H9 (cell line): ENCODE measurements around the gene IL1RAP. TPM values are rescaled to one million over a fixed set of nuclear protein-coding genes. Genes with fewer than 3 reads are reported as not detected.

Experiments
- DNase-seq: peaks from one replicate; pipeline ENCODE4 v3.0.0-alpha.2; 2017
- H2AFZ ChIP-seq: one replicate; pipeline ENCODE4 v1.6.1; 2013; ENCODE audit warnings: mild to moderate bottlenecking, low read length, control low read depth, moderate library complexity
- H2AK5ac ChIP-seq: 2 replicates; pipeline ENCODE4 v1.6.1; 2013; ENCODE audit warnings: low read length, control low read depth, mixed read lengths; ENCODE audit not compliant: insufficient read length
- H2BK120ac ChIP-seq: one replicate; pipeline ENCODE4 v1.6.1; 2013; ENCODE audit warnings: low read depth, mild to moderate bottlenecking, low read length, control low read depth, inconsistent platforms; ENCODE audit not compliant: poor library complexity, severe bottlenecking
- H2BK12ac ChIP-seq: 2 replicates; pipeline ENCODE4 v1.6.1; 2013; ENCODE audit warnings: low read length, control low read depth, mixed read lengths, low read depth; ENCODE audit not compliant: insufficient read length
- H2BK15ac ChIP-seq: 2 replicates; pipeline ENCODE4 v1.6.1; 2013; ENCODE audit warnings: low read depth, low read length, control low read depth
- H2BK20ac ChIP-seq: one replicate; pipeline ENCODE4 v1.6.1; 2013; ENCODE audit warnings: low read depth, mild to moderate bottlenecking, low read length, control low read depth, inconsistent platforms; ENCODE audit not compliant: poor library complexity, severe bottlenecking
- H2BK5ac ChIP-seq: 2 replicates; pipeline ENCODE4 v1.6.1; 2013; ENCODE audit warnings: low read length, control low read depth, mixed read lengths; ENCODE audit not compliant: insufficient read length
- H3K14ac ChIP-seq: 2 replicates; pipeline ENCODE4 v1.6.1; 2013; ENCODE audit warnings: low read length, control low read depth; ENCODE audit not compliant: insufficient read depth
- H3K18ac ChIP-seq: 2 replicates; pipeline ENCODE4 v1.6.1; 2013; ENCODE audit warnings: low read depth, mild to moderate bottlenecking, mixed read lengths, low read length, control low read depth; ENCODE audit not compliant: insufficient read length
- H3K23ac ChIP-seq: 2 replicates; pipeline ENCODE4 v1.6.1; 2013; ENCODE audit warnings: low read length, control low read depth, mixed read lengths, low read depth; ENCODE audit not compliant: insufficient read length
- H3K23me2 ChIP-seq: 2 replicates; pipeline ENCODE4 v1.6.1; 2013; ENCODE audit warnings: low read depth, mild to moderate bottlenecking, mixed read lengths, low read length, control low read depth; ENCODE audit not compliant: insufficient read length, poor library complexity, severe bottlenecking
- H3K27ac ChIP-seq: 2 replicates; pipeline ENCODE4 v1.5.1; 2013; ENCODE audit warnings: low read length, control low read depth, mixed read lengths, low read depth; ENCODE audit not compliant: insufficient read length
- H3K27me3 ChIP-seq: 2 replicates; pipeline ENCODE4 v1.6.1; 2013; ENCODE audit warnings: low read length, control low read depth, inconsistent platforms; ENCODE audit not compliant: insufficient read depth
- H3K4ac ChIP-seq: 2 replicates; pipeline ENCODE4 v1.6.1; 2013; ENCODE audit warnings: low read depth, mild to moderate bottlenecking, control low read depth, inconsistent platforms, low read length, moderate library complexity
- H3K4me1 ChIP-seq: 2 replicates; pipeline ENCODE4 v1.6.1; 2013; ENCODE audit warnings: low read length, control low read depth, inconsistent platforms; ENCODE audit not compliant: insufficient read depth
- H3K4me2 ChIP-seq: 2 replicates; pipeline ENCODE4 v1.6.1; 2013; ENCODE audit warnings: low read length, control low read depth, mixed read lengths; ENCODE audit not compliant: insufficient read length, insufficient read depth
- H3K56ac ChIP-seq: 2 replicates; pipeline ENCODE4 v1.6.1; 2013; ENCODE audit warnings: low read depth, mild to moderate bottlenecking, mixed read lengths, low read length, control low read depth; ENCODE audit not compliant: insufficient read length
- H3K79me1 ChIP-seq: 2 replicates; pipeline ENCODE4 v1.6.1; 2013; ENCODE audit warnings: low read depth, mild to moderate bottlenecking, moderate library complexity, low read length, control low read depth, inconsistent platforms; ENCODE audit not compliant: insufficient read depth, poor library complexity, severe bottlenecking
- H3K79me2 ChIP-seq: 2 replicates; pipeline ENCODE4 v1.6.1; 2013; ENCODE audit warnings: low read length, control low read depth, inconsistent platforms; ENCODE audit not compliant: insufficient read depth
- H3K9ac ChIP-seq: 2 replicates; pipeline ENCODE4 v1.6.1; 2013; ENCODE audit warnings: low read length, control low read depth, mixed read lengths; ENCODE audit not compliant: insufficient read length; ENCODE audit errors: extremely low read depth
- H3K9me3 ChIP-seq: one replicate; pipeline ENCODE4 v1.6.1; 2013; ENCODE audit warnings: low read depth, low read length, inconsistent platforms; ENCODE audit not compliant: control insufficient read depth
- H3T11ph ChIP-seq: one replicate; pipeline ENCODE4 v1.6.1; 2013; ENCODE audit warnings: mild to moderate bottlenecking, low read length, control low read depth, inconsistent platforms
- H4K20me1 ChIP-seq: one replicate; pipeline ENCODE4 v1.6.1; 2013; ENCODE audit not compliant: control insufficient read depth, insufficient read length, insufficient read depth
- H4K5ac ChIP-seq: 2 replicates; pipeline ENCODE4 v1.6.1; 2013; ENCODE audit warnings: low read depth, mild to moderate bottlenecking, mixed read lengths, low read length, control low read depth; ENCODE audit not compliant: insufficient read length
- H4K8ac ChIP-seq: replicated peaks from 2 replicates; pipeline ENCODE4 v1.6.1; 2013; ENCODE audit warnings: low read length, control low read depth, mixed read lengths, low read depth; ENCODE audit not compliant: insufficient read length
- H4K91ac ChIP-seq: 2 replicates; pipeline ENCODE4 v1.6.1; 2013; ENCODE audit warnings: low read depth, mild to moderate bottlenecking, moderate library complexity, mixed read lengths, low read length, control low read depth; ENCODE audit not compliant: insufficient read length
- H3K27ac Mint-ChIP-seq, 3 experiments: 2 replicates in 2 of 3; 3 replicates in 1 of 3; pipeline ENCODE4 v1.8.0; 2020 to 2021; ENCODE audit warnings: mixed read lengths in 3 of 3, mild to moderate bottlenecking in 1 of 3, moderate library complexity in 1 of 3
- H3K27me3 Mint-ChIP-seq: 2 replicates; pipeline ENCODE4 v1.8.0; 2021; ENCODE audit warnings: low read depth, mild to moderate bottlenecking, moderate library complexity, mixed read lengths
- H3K36me3 Mint-ChIP-seq, 3 experiments: 2 replicates in 2 of 3; 3 replicates in 1 of 3; pipeline ENCODE4 v1.8.0; 2020 to 2021; ENCODE audit warnings: low read depth in 3 of 3, mixed read lengths in 3 of 3; ENCODE audit not compliant: insufficient read depth in 1 of 3
- H3K4me1 Mint-ChIP-seq, 2 experiments: 2 replicates each; pipeline ENCODE4 v1.8.0; 2020; ENCODE audit warnings: mixed read lengths in 2 of 2
- H3K4me3 Mint-ChIP-seq, 2 experiments: 2 replicates in 1 of 2; 3 replicates in 1 of 2; pipeline ENCODE4 v1.8.0; 2020 to 2021; ENCODE audit warnings: mild to moderate bottlenecking in 2 of 2, mixed read lengths in 2 of 2, moderate library complexity in 1 of 2
- H3K9me3 Mint-ChIP-seq, 2 experiments: 2 replicates in 1 of 2; 3 replicates in 1 of 2; pipeline ENCODE4 v1.8.0; 2020; ENCODE audit warnings: mild to moderate bottlenecking in 2 of 2, mixed read lengths in 2 of 2, moderate library complexity in 1 of 2
- CTCF ChIP-seq: fragments of 200-600 bp; sonication (generic); conservative IDR thresholded peaks from 3 replicates; pipeline ENCODE4 v1.8.0; 2021; ENCODE audit warnings: antibody characterized with exemption, mild to moderate bottlenecking
- WGBS: extraction: QIAGEN DNeasy Blood & Tissue Kit; methylation state at CpG from one replicate; pipeline ENCODE4 v1.1.7; 2013; ENCODE audit warnings: missing lambda C conversion rate, low lambda C conversion rate, mixed read lengths; ENCODE audit not compliant: insufficient read length; ENCODE audit errors: extremely low coverage; 5-methylcytosine and 5-hydroxymethylcytosine counted together
- total RNA-seq: library from RNA; stranded (reverse); gene quantifications from 2 replicates; pipeline ENCODE4 v1.2.1, GENCODE V29; 2021

Gene IL1RAP
- total RNA-seq, 1 experiment from 2014 or later: 4.6 TPM

GRCh38 chr3:190586631-190587011 is 72.7 kb downstream of the IL1RAP start:
- WGBS: no CpG with 5 or more reads among the region's 4 CpGs
- no peak overlapping the region for H3K23ac ChIP-seq
- H3K27ac ChIP-seq: no peak overlapping the region
- H3K9ac ChIP-seq: no peak overlapping the region
- H3K4me2 ChIP-seq: no peak overlapping the region
- H3K36me3 Mint-ChIP-seq: no peaks in the 10 kb centered on the region
- H3K56ac ChIP-seq: no peak overlapping the region
- no peak overlapping the region for H2BK15ac ChIP-seq
- no peak overlapping the region for H2BK5ac ChIP-seq
- no peak overlapping the region for H3K4ac ChIP-seq
- H2BK12ac ChIP-seq: no peak overlapping the region
- no peaks in the 10 kb centered on the region for H3K27me3 ChIP-seq
- H3K23me2 ChIP-seq: no peaks in the 10 kb centered on the region
- H2AFZ ChIP-seq: no peak overlapping the region
- H4K91ac ChIP-seq: no peak overlapping the region
- H3K79me1 ChIP-seq: no peaks in the 10 kb centered on the region
- no peak overlapping the region for H4K8ac ChIP-seq
- H3K9me3 Mint-ChIP-seq: no peaks in the 10 kb centered on the region
- H2AK5ac ChIP-seq: no peak overlapping the region
- no peak overlapping the region for H2BK20ac ChIP-seq
- H3T11ph ChIP-seq: no peak overlapping the region
- no peak overlapping the region for H2BK120ac ChIP-seq
- H4K20me1 ChIP-seq: no peaks in the 10 kb centered on the region
- no peak overlapping the region for H3K4me3 Mint-ChIP-seq
- no peak overlapping the region for H4K5ac ChIP-seq
- peaks cover 11 to 13% of the 10 kb centered on the region in 2 experiments for H3K4me1 Mint-ChIP-seq
- H3K14ac ChIP-seq: no peak overlapping the region
- no peaks in the 10 kb centered on the region for H3K79me2 ChIP-seq
- H3K9me3 ChIP-seq: no peaks in the 10 kb centered on the region
- H3K27ac Mint-ChIP-seq: no peak overlapping the region
- no peaks in the 10 kb centered on the region for H3K27me3 Mint-ChIP-seq
- H3K4me1 ChIP-seq: peaks cover 11% of the 10 kb centered on the region
- no peak for DNase-seq
- no peak overlapping the region for H3K18ac ChIP-seq
- no peak for TF ChIP-seq CTCF
